Measurements from ENCODE around the gene ATXN3. TPM values are rescaled to one million over a fixed set of nuclear protein-coding genes. Genes with fewer than 3 reads are reported as not detected.

The ATXN3 gene
- total RNA-seq, 1 donor from 2014 or later, result 29.3 TPM

GRCh38 chr14:92009604-92010003 is 96.8 kb downstream of the ATXN3 start:
- ATAC-seq (ENCODE audit: low read depth), result no peak

More at GRCh38 chr14:92009604-92010003, 96.8 kb downstream of the ATXN3 start:
- no peak for DNase-seq
- ChIA-PET POLR2A (no interaction called here), CTCF (no interaction called here)
- Mint-ChIP-seq H3K9me3 (no peaks in the 10 kb centered on the region), H3K36me3 (ENCODE audit: low read depth) (peaks cover 83% of the 10 kb centered on the region), H3K27me3 (no peaks in the 10 kb centered on the region), H3K4me3 (no peak overlapping the region), H3K4me1 (no peaks in the 10 kb centered on the region), H3K27ac (no peak overlapping the region)
- intact Hi-C loops (cut with micrococcal nuclease), result no loop called here
- no peak for TF ChIP-seq CTCF (IDR thresholded peaks at IDR 0.05)

Other genes starting within 250 kb of the ATXN3 start
- 9.4 and 12.1 TPM in 2 replicates for gene TC2N, start 239.0 kb downstream of the ATXN3 start, total RNA-seq
- not detected in 2 replicates for gene FBLN5, start 158.9 kb downstream of the ATXN3 start, total RNA-seq
- gene TRIP11, start 66.5 kb downstream of the ATXN3 start, total RNA-seq, result 46.2 and 59.5 TPM in 2 replicates
- 88.2 and 94.2 TPM in 2 replicates for gene NDUFB1, start 15.1 kb upstream of the ATXN3 start, total RNA-seq
- gene CPSF2, start 15.4 kb upstream of the ATXN3 start, total RNA-seq, result 46.9 and 53.2 TPM in 2 replicates
- gene SLC24A4, start 216.6 kb upstream of the ATXN3 start, total RNA-seq, result 0.05 and 0.09 TPM in 2 replicates